Kidney epithelial cell (primary cell): ENCODE measurements around the gene SORT1. TPM values are rescaled to one million over a fixed set of nuclear protein-coding genes. Genes with fewer than 3 reads are reported as not detected.

Experiments used
- DNase-seq: peaks from one replicate; pipeline ENCODE4 v3.0.0-alpha.2; 2010; ENCODE audit warnings: low read depth
- H3K27me3 ChIP-seq: 2 replicates; pipeline ENCODE4 v1.6.0; 2011; ENCODE audit warnings: low read length; ENCODE audit not compliant: control insufficient read depth, insufficient read depth
- H3K36me3 ChIP-seq: 2 replicates; pipeline ENCODE4 v1.5.1; 2011; ENCODE audit warnings: low read length; ENCODE audit not compliant: control insufficient read depth, insufficient read depth
- H3K4me3 ChIP-seq: 2 replicates; pipeline ENCODE4 v1.5.1; 2011; ENCODE audit warnings: low read depth, mild to moderate bottlenecking, control low read depth, low read length
- total RNA-seq: library from RNA; depleted of rRNA; stranded (reverse); fragments of >200 nt; gene quantifications from 2 replicates; pipeline ENCODE4 v1.2.3, GENCODE V29; 2015
- TF ChIP-seq, protein P1 (sequence below): IDR thresholded peaks from 2 replicates; pipeline ENCODE4 v1.5.1; 2011; ENCODE audit warnings: mild to moderate bottlenecking, moderate library complexity, low read length, control low read depth, inconsistent platforms; ENCODE audit not compliant: insufficient read depth, poor library complexity, severe bottlenecking

The SORT1 gene
- total RNA-seq, 1 donor from 2014 or later, result 65.2 TPM

DNA sequence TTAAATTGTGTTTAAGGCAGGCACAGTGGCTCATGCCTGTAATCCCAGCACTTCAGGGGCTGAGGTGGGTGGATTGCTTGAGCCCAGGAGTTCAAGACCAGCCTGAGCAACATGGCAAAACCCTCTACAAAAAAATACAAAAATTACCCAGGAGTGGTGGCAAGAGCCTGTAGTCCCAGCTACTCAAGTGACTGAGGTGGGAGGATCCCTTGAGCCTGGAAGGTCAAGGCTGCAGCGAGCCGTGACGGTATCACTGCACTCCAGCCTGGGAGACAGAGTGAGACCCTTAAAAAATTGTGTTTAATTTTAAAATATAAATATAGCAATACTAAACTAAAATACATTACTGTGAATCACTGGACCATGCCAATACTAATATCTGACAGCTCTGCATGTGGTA is 42.8 kb downstream of the SORT1 start:
- TF ChIP-seq, protein P1, sequence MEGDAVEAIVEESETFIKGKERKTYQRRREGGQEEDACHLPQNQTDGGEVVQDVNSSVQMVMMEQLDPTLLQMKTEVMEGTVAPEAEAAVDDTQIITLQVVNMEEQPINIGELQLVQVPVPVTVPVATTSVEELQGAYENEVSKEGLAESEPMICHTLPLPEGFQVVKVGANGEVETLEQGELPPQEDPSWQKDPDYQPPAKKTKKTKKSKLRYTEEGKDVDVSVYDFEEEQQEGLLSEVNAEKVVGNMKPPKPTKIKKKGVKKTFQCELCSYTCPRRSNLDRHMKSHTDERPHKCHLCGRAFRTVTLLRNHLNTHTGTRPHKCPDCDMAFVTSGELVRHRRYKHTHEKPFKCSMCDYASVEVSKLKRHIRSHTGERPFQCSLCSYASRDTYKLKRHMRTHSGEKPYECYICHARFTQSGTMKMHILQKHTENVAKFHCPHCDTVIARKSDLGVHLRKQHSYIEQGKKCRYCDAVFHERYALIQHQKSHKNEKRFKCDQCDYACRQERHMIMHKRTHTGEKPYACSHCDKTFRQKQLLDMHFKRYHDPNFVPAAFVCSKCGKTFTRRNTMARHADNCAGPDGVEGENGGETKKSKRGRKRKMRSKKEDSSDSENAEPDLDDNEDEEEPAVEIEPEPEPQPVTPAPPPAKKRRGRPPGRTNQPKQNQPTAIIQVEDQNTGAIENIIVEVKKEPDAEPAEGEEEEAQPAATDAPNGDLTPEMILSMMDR, result no peak
- H3K27me3 ChIP-seq, result no peaks in the 10 kb centered on the region
- no peak for DNase-seq

GRCh38 chr1:109351457-109351856 is 46.3 kb downstream of the SORT1 start:
- no peak for DNase-seq
- Histone ChIP-seq H3K27me3 (no peaks in the 10 kb centered on the region), H3K36me3 (no peaks in the 10 kb centered on the region), H3K4me3 (no peak overlapping the region)
- TF ChIP-seq, protein P1, result no peak

More for the DNA sequence above, 42.8 kb downstream of the SORT1 start:
- Histone ChIP-seq H3K36me3 (no peaks in the 10 kb centered on the region), H3K4me3 (no peak overlapping the region)

- no peak for DNase-seq
- TF ChIP-seq, protein P1, result no peak
- Histone ChIP-seq H3K27me3 (no peaks in the 10 kb centered on the region), H3K36me3 (no peaks in the 10 kb centered on the region), H3K4me3 (no peak overlapping the region)
Observed at GRCh38 chr1:109350655-109351054, 47.1 kb downstream of the SORT1 start.

DNA sequence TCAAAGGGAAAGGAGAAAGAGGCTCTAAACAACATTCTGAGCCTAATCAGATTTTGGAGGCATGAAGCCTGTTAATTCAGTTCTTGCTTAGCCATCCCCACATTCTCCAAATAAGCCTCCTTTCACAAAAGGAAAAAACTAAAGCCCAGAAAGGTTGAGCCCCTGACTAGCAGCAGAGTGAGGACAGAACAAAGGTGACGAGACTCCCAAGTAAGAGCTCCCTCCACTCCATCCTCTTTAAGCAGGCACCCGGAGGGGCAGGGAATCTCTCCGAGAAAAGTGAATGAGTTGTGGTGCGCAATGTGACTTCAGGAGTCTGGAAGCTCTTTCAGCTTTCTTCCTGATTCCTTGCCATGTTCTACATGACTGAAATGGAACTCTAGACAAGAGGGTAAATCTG is 47.5 kb downstream of the SORT1 start:
- no peaks in the 10 kb centered on the region for H3K27me3 ChIP-seq
- H3K4me3 ChIP-seq, result no peak overlapping the region
- no peak for DNase-seq
- TF ChIP-seq, protein P1, result no peak
- no peaks in the 10 kb centered on the region for H3K36me3 ChIP-seq

DNA sequence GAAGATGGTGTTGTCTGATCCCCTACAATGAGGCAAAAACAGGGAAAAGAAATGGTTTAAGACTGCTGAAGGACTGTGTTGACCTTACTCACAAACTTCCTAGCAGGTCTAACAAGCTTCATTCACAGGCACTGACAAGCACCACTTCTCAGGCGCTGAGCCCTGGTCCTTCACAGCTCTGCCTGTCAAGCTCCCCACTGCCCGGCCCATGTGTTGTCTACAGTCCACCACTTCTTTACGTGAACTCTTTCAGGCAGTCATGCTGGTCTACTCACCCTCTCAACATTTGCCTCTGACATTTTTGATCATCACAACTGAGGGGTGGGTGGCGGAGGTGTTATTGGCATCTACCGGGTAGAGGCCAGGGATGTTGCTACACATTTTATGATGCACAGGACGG is 50.2 kb downstream of the SORT1 start:
- TF ChIP-seq, protein P1, result no peak

DNA sequence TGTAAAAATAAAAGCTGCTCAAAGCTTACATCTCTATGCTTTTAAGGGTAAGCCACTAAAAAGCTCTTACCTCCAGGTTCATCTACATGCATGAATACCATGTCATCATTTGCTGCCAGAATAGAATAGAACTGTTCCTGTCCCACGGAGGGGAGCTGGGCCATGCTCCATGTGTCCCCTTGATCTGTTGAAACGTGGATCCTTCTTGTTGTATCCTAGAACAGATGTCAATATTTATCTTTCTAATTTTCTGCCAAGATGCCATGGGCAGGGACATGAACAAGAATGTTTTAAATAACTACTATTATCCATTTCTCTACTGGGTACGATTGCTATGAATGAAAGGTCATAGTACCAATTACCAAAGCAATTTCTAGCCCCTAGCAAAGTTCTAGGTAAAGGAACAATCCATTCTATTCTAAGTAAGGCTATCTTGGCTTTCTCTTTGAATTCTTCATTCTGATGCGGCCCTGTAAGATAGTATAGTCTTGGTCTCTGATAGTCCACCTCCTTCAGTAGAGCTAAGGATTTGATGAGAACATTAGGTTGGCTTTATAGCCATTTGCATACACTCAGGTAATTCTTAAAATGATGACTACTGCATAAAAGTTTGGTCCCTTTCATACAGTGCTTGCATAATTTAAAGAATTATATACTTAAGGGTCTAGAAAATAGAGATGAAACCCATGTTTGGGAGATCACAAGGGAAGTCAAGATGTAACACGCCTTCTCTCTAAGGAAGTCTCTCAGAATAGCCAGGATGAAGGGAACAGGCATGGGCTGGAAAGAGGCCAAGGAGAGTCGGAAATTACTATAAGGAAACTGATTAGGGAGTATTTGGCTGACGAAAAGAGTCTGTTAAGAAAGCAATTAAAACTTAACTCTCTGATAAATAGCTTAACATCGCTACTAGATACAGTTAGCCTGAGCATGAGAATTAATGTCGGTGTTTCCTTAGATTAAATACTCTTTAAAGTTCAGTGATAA is 55.5 kb downstream of the SORT1 start:
- no peaks in the 10 kb centered on the region for H3K27me3 ChIP-seq
- no peaks in the 10 kb centered on the region for H3K36me3 ChIP-seq
- TF ChIP-seq, protein P1, result no peak
- no peak for DNase-seq
- H3K4me3 ChIP-seq, result no peak overlapping the region

More for the DNA sequence above, 50.2 kb downstream of the SORT1 start:
- H3K27me3 ChIP-seq, result no peaks in the 10 kb centered on the region
- no peaks in the 10 kb centered on the region for H3K36me3 ChIP-seq
- no peak overlapping the region for H3K4me3 ChIP-seq
- DNase-seq, result no peak
